Liver (tissue), 9 donors: Measurements from ENCODE around the gene HOXD1. TPM values are rescaled to one million over a fixed set of nuclear protein-coding genes. Genes with fewer than 3 reads are reported as not detected.

Experiments
- DNase-seq: peaks from one replicate; pipeline ENCODE4 v3.0.0-alpha.2; 2017; ENCODE audit warnings: low spot score
- H3K27ac ChIP-seq, 2 donors: one replicate each; pipeline ENCODE4 v1.7.0; 2013; ENCODE audit warnings: inconsistent platforms in 2 of 2, low read length in 2 of 2, control low read depth in 1 of 2, low read depth in 1 of 2, mild to moderate bottlenecking in 1 of 2
- H3K27me3 ChIP-seq, 4 donors: one replicate each; pipeline versions ENCODE4 v1.6.1 to v1.7.0; 2013; ENCODE audit warnings: low read length in 3 of 4, inconsistent platforms in 1 of 4, mild to moderate bottlenecking in 1 of 4, moderate library complexity in 1 of 4; ENCODE audit not compliant: control insufficient read depth in 4 of 4, insufficient read depth in 4 of 4
- H3K36me3 ChIP-seq, 4 donors: one replicate each; pipeline versions ENCODE4 v1.6.1 to v1.7.0; 2013; ENCODE audit warnings: low read length in 3 of 4, mild to moderate bottlenecking in 3 of 4, low read depth in 1 of 4, moderate library complexity in 1 of 4; ENCODE audit not compliant: control insufficient read depth in 4 of 4, insufficient read depth in 3 of 4
- H3K4me1 ChIP-seq, 4 donors: one replicate each; pipeline versions ENCODE4 v1.6.1 to v1.7.0; 2013; ENCODE audit warnings: low read length in 3 of 4, mild to moderate bottlenecking in 3 of 4, moderate library complexity in 1 of 4; ENCODE audit not compliant: control insufficient read depth in 4 of 4, insufficient read depth in 4 of 4
- H3K4me3 ChIP-seq, 3 donors: one replicate each; pipeline versions ENCODE4 v1.6.1 to v1.7.0; 2013; ENCODE audit warnings: low read length in 3 of 3, control low read depth in 1 of 3, low read depth in 1 of 3, mild to moderate bottlenecking in 1 of 3
- H3K9ac ChIP-seq, 2 donors: one replicate each; pipeline ENCODE4 v1.7.0; 2013; ENCODE audit warnings: low read length in 2 of 2, mild to moderate bottlenecking in 2 of 2, moderate library complexity in 2 of 2, control low read depth in 1 of 2, low read depth in 1 of 2
- H3K9me3 ChIP-seq, 4 donors: one replicate each; pipeline versions ENCODE4 v1.6.1 to v1.7.0; 2013; ENCODE audit warnings: low read length in 3 of 4; ENCODE audit not compliant: control insufficient read depth in 4 of 4
- EGR1 ChIP-seq, 2 donors: IDR thresholded peaks; 2 replicates each; pipeline ENCODE4 v1.6.1; 2016 to 2018; ENCODE audit warnings: antibody characterized with exemption in 2 of 2, low read depth in 2 of 2
- FOXA1 ChIP-seq: IDR thresholded peaks from 2 replicates; pipeline ENCODE4 v1.6.1; 2016; ENCODE audit warnings: antibody characterized with exemption
- FOXA2 ChIP-seq: IDR thresholded peaks from 2 replicates; pipeline ENCODE4 v1.6.1; 2016; ENCODE audit warnings: antibody characterized with exemption
- GABPA ChIP-seq, 2 donors: IDR thresholded peaks in 1 of 2; conservative IDR thresholded peaks in 1 of 2; 2 replicates each; pipeline ENCODE4 v1.6.1; 2016; ENCODE audit warnings: antibody characterized with exemption in 2 of 2, mild to moderate bottlenecking in 1 of 2, moderate library complexity in 1 of 2
- HNF4G ChIP-seq: IDR thresholded peaks from 2 replicates; pipeline ENCODE4 v1.6.1; 2016; ENCODE audit warnings: antibody characterized with exemption
- JUND ChIP-seq, 2 donors: IDR thresholded peaks; 2 replicates each; pipeline ENCODE4 v1.6.1; 2016; ENCODE audit warnings: antibody characterized with exemption in 2 of 2
- NR2F2 ChIP-seq: IDR thresholded peaks from 2 replicates; pipeline ENCODE4 v1.6.1; 2016; ENCODE audit warnings: antibody characterized with exemption
- RAD21 ChIP-seq, 2 donors: IDR thresholded peaks; 2 replicates each; pipeline ENCODE4 v1.6.1; 2016; ENCODE audit warnings: antibody characterized with exemption in 2 of 2, mild to moderate bottlenecking in 2 of 2
- REST ChIP-seq: IDR thresholded peaks from 2 replicates; pipeline ENCODE4 v1.6.1; 2016; ENCODE audit warnings: antibody characterized with exemption, mild to moderate bottlenecking
- RXRA ChIP-seq, 2 donors: IDR thresholded peaks; 2 replicates each; pipeline ENCODE4 v1.6.1; 2017 to 2018; ENCODE audit warnings: antibody characterized with exemption in 2 of 2, mild to moderate bottlenecking in 1 of 2
- TAF1 ChIP-seq: conservative IDR thresholded peaks from 2 replicates; pipeline ENCODE4 v1.6.1; 2016; ENCODE audit warnings: antibody characterized with exemption, mild to moderate bottlenecking
- YY1 ChIP-seq: IDR thresholded peaks from 2 replicates; pipeline ENCODE4 v1.6.1; 2016; ENCODE audit warnings: antibody characterized with exemption, mild to moderate bottlenecking
- ZBTB33 ChIP-seq: IDR thresholded peaks from 2 replicates; pipeline ENCODE4 v1.6.1; 2016; ENCODE audit warnings: antibody characterized with exemption
- WGBS: extraction: QIAGEN DNeasy Blood & Tissue Kit; methylation state at CpG from one replicate; pipeline ENCODE4 v1.1.7; 2013; 5-methylcytosine and 5-hydroxymethylcytosine counted together
- polyA plus RNA-seq, 2 donors: library from polyadenylated mRNA; stranded (reverse) in 1 of 2; unstranded in 1 of 2; fragments of 200-250 nt in 1 of 2; fragments of >200 nt in 1 of 2; fragmentation: Nextera tagmentation in 1 of 2; extraction: Ambion mirVana in 1 of 2; gene quantifications; one replicate each; pipeline versions ENCODE4 v1.2.1 to v1.2.3, GENCODE V29; 2013 to 2015
- total RNA-seq, 2 donors: library from RNA; depleted of rRNA; stranded (reverse); fragments of >200 nt; gene quantifications; one replicate each; pipeline ENCODE4 v1.2.3, GENCODE V29; 2014
- TF ChIP-seq, protein P1 (sequence below): IDR thresholded peaks from 2 replicates; pipeline ENCODE4 v1.6.1; 2016; ENCODE audit warnings: antibody characterized with exemption
- TF ChIP-seq, protein P2 (sequence below): fragments of 150-350 bp; IDR thresholded peaks from 2 replicates; pipeline ENCODE4 v1.5.1; 2017; ENCODE audit warnings: improper control_type of control experiment, low read depth, low read length; ENCODE audit not compliant: missing input control
- TF ChIP-seq, protein P3 (sequence below): IDR thresholded peaks from 2 replicates; pipeline ENCODE4 v1.6.1; 2016; ENCODE audit warnings: antibody characterized with exemption
- donor health status: healthy.
- donor health status: healthy.
- donor health status: healthy.
- donor health status: healthy.
- donor health status: healthy.

Gene HOXD1
- total and polyA plus RNA-seq, 4 donors = not detected

DNA sequence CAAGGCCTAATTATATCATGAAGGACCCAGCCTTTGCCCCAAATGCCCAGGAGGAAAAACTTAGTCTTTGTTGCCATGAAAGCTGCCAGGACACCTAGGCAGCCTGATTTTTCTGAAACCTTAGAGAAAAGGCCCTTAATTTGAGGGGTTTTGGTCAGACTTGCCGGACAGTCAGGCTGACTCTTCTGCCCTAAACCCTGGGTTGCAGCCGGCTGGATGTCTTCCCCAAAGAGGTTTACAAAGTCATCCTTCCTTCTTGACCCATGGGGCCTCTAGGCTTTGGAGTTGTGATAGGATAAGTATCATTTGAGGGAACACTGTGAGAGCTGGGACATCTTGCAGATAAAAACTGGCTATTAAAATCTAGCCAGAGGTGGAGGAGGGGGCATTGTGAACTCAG, 2.4 kb upstream of the HOXD1 start:
- TF ChIP-seq, protein P1, sequence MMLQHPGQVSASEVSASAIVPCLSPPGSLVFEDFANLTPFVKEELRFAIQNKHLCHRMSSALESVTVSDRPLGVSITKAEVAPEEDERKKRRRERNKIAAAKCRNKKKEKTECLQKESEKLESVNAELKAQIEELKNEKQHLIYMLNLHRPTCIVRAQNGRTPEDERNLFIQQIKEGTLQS = no peak
- TF ChIP-seq GABPA (IDR thresholded peaks at IDR 0.05 in 1 of 2, conservative IDR thresholded peaks at IDR 0.05 in 1 of 2) (no peak), FOXA2 (no peak), RXRA (IDR thresholded peaks at IDR 0.05) (no peak), JUND (IDR thresholded peaks at IDR 0.05) (no peak), TAF1 (no peak), ZBTB33 (no peak), FOXA1 (no peak), RAD21 (IDR thresholded peaks at IDR 0.05) (no peak), REST (no peak), EGR1 (IDR thresholded peaks at IDR 0.05; ENCODE audit: low read depth in 2 of 2) (no peak), NR2F2 (no peak)
- TF ChIP-seq, protein P2, sequence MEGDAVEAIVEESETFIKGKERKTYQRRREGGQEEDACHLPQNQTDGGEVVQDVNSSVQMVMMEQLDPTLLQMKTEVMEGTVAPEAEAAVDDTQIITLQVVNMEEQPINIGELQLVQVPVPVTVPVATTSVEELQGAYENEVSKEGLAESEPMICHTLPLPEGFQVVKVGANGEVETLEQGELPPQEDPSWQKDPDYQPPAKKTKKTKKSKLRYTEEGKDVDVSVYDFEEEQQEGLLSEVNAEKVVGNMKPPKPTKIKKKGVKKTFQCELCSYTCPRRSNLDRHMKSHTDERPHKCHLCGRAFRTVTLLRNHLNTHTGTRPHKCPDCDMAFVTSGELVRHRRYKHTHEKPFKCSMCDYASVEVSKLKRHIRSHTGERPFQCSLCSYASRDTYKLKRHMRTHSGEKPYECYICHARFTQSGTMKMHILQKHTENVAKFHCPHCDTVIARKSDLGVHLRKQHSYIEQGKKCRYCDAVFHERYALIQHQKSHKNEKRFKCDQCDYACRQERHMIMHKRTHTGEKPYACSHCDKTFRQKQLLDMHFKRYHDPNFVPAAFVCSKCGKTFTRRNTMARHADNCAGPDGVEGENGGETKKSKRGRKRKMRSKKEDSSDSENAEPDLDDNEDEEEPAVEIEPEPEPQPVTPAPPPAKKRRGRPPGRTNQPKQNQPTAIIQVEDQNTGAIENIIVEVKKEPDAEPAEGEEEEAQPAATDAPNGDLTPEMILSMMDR = no peak
- TF ChIP-seq, protein P3, sequence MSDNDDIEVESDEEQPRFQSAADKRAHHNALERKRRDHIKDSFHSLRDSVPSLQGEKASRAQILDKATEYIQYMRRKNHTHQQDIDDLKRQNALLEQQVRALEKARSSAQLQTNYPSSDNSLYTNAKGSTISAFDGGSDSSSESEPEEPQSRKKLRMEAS = no peak
- no peak overlapping the region for H3K9ac ChIP-seq
- DNase-seq = no peak
- peaks cover 4 to 25% (median 8%) of the 10 kb centered on the region in 4 donors for H3K27me3 ChIP-seq
- no peak overlapping the region for H3K4me3 ChIP-seq
- no peaks in the 10 kb centered on the region for H3K36me3 ChIP-seq
- no peaks in the 10 kb centered on the region for H3K9me3 ChIP-seq
- H3K27ac ChIP-seq = no peak overlapping the region
- H3K4me1 ChIP-seq = peaks cover 19 to 27% (median 25%) of the 10 kb centered on the region in 4 donors
- WGBS = 69% methylated on average over 2 of the region's 2 CpGs

DNA sequence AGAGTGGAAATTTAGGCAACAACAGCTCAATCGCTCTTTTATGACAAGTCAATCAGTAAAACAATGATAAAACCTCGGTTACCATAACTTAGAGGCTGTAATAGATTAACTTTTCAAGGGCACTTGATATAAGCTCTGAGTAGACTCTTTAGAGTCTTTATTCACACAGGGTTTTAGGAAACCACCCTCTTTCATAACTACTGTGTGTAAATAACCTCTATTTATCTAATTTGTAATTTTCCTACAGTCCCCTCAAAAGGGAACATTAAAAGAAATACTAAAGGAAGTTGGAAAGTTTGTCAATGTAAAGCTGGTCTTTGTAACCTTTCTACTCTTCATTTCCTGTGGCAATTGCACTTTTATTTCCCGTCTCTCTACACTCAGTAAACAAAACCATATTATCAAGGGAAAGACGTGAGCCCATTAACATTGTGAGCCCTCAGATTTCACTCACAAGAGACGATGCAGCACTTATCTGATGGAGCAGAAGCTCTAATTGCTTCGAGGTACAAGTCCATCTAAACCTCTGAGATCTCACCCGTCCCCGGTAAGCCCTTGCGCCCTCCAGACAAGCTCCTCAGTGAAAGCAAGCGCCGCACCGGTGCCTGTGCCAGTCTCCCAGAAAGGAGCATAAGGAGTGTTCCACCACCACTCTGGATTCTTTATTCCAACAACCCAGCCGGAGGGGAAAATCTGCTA, 1.1 kb upstream of the HOXD1 start:
- Histone ChIP-seq H3K27ac (no peak overlapping the region), H3K4me3 (peak overlapping the region in 2 of 3 donors; percentile 59 to 60), H3K27me3 (peaks cover 4 to 28% (median 10%) of the 10 kb centered on the region in 4 donors), H3K36me3 (no peaks in the 10 kb centered on the region), H3K4me1 (peaks cover 19 to 27% (median 25%) of the 10 kb centered on the region in 4 donors), H3K9me3 (no peaks in the 10 kb centered on the region), H3K9ac (no peak overlapping the region)
- no peak for DNase-seq
- 4% methylated on average over 13 of the region's 13 CpGs for WGBS
- TF ChIP-seq YY1 (no peak), NR2F2 (no peak), EGR1 (IDR thresholded peaks at IDR 0.05; ENCODE audit: low read depth in 2 of 2) (no peak), HNF4G (no peak), FOXA2 (no peak)
- TF ChIP-seq, protein P2 = no peak
- TF ChIP-seq, protein P1 = no peak
